ENCODE data around the gene ADRA1B.

Gene ADRA1B

DNA sequence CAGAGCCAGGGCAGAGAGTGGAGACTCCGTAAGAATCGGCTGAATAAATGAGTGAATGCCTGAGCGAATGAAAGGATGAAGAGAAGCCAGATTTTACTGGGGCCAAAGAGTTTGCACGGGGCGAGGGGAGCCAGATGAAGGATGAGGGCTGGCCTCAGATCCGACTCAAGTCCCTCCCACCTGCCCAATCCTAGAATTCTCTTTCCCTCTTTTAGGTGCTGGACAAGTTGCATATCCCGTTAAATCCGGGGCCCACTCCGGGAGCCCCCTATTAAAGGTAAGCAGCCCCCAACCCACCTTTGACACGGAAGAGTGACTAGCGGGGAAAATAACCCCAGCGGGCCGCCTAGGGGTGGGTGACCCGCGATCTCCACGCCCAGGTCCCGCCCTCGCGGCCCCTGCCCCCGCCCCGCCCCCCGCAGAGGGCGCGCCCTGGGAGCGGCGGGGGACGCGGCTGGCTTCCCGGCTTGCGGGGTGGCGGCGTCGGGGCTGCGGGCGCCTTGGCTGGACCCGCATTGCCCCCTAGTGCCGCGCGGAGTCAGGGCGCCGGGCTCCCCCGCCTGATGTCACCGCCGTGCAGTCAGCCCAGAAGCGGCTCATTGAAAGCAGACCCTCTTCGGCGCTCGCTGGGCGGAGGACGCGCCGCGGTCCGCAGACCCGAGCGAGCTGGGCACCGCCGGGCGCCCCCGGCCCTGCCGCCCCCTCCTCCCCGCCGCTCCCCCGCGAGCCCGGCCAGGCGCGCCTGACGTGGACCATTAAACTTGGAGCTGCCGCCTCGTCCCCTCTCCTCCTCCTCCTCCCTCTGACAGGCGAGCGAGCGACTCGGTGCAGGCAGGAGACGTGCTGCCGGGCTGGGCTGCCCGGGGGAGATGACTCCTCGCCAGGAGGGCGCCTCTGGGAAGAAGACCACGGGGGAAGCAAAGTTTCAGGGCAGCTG is at the start of gene ADRA1B:
TSS of gene ADRA1B (plus strand) at position 579 of the 937 bp plus-strand sequence. CDS start 424 bp downstream, outside the sequence.
- H3K4me1 ChIP-seq (ENCODE audit: control insufficient read depth, insufficient read depth, low read length), result peaks cover 7% of the 10 kb centered on the region; the same call in 1 of the 2 replicates
- H3K9ac ChIP-seq (ENCODE audit: low read depth, low read length), result no peak within 1 kb of the TSS
- H3K27ac ChIP-seq (ENCODE audit: low read depth, low read length), result no peak within 1 kb of the TSS
- no peaks in the 10 kb centered on the region for H3K9me3 ChIP-seq (ENCODE audit: control insufficient read depth, insufficient read depth, low read length)
- peaks cover 39% of the 10 kb centered on the region for H3K27me3 ChIP-seq (ENCODE audit: control insufficient read depth, insufficient read depth, low read length)
- no peaks in the 10 kb centered on the region for H3K36me3 ChIP-seq (ENCODE audit: control insufficient read depth, insufficient read depth, low read length)
- H3K4me3 ChIP-seq (ENCODE audit: low read depth, low read length), result peak within 1 kb of the TSS; percentile 60

- H3K27ac ChIP-seq (ENCODE audit: low read depth, low read length), result no peak overlapping the region
Measured at GRCh38 chr5:159873680-159874079, 42.6 kb upstream of the ADRA1B start.

DNA sequence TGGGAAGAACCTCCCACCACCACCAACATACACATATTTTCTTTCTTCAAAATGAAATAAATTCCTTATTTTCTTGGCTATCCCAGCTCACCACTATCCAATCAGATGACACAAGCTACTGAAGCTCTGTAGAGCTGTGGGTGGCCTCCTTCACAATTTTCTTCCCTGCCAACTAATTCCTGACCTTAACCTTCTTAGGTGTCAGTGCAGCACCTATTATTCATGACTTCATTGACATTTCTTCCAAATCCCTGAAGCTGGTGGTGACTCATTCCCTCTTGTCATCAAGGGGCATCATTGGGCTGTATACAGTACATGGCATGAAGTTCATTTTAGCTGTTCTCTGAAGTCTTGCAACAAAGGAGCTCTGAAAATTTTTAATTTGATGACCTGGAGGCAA is 42.0 kb upstream of the ADRA1B start:
- Histone ChIP-seq H3K27ac (ENCODE audit: low read depth, low read length) (no peak overlapping the region), H3K36me3 (ENCODE audit: control insufficient read depth, insufficient read depth, low read length) (no peaks in the 10 kb centered on the region)

More at GRCh38 chr5:159873680-159874079, 42.6 kb upstream of the ADRA1B start:
- Histone ChIP-seq H3K36me3 (ENCODE audit: control insufficient read depth, insufficient read depth, low read length) (no peaks in the 10 kb centered on the region), H3K27me3 (ENCODE audit: control insufficient read depth, insufficient read depth, low read length) (no peaks in the 10 kb centered on the region), H3K9ac (ENCODE audit: low read depth, low read length) (no peak overlapping the region), H3K4me3 (ENCODE audit: low read depth, low read length) (no peak overlapping the region), H3K4me1 (ENCODE audit: control insufficient read depth, insufficient read depth, low read length) (peaks cover under 1% of the 10 kb centered on the region; the same call in 1 of the 2 replicates), H3K9me3 (ENCODE audit: control insufficient read depth, insufficient read depth, low read length) (no peaks in the 10 kb centered on the region)

DNA sequence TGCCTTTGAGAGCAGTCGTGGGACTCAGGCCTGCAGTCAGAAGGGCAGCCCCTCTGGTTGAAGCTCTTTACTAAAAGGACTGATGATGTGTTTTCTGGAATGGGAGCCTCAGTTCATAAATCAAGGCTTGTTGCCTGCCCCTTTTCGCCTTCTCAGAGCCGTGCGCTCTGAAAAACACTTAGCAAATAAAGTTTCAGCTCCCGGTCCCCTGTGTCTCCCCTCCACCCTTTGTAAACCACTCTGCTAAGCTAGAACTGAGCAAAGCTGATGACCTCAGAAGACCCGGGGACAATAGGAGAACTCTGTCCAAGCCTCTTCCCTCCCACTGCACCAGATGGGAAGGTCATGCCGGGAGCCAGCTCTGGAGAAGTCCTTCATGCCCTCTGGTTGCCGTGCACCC is 39.3 kb upstream of the ADRA1B start:
- no peak overlapping the region for H3K4me3 ChIP-seq (ENCODE audit: low read depth, low read length)
- no peak overlapping the region for H3K27ac ChIP-seq (ENCODE audit: low read depth, low read length)
- H3K4me1 ChIP-seq (ENCODE audit: control insufficient read depth, insufficient read depth, low read length), result peaks cover 4% of the 10 kb centered on the region; the same call in 1 of the 2 replicates
- no peak overlapping the region for H3K9ac ChIP-seq (ENCODE audit: low read depth, low read length)
- no peaks in the 10 kb centered on the region for H3K27me3 ChIP-seq (ENCODE audit: control insufficient read depth, insufficient read depth, low read length)
- no peaks in the 10 kb centered on the region for H3K9me3 ChIP-seq (ENCODE audit: control insufficient read depth, insufficient read depth, low read length)
- no peaks in the 10 kb centered on the region for H3K36me3 ChIP-seq (ENCODE audit: control insufficient read depth, insufficient read depth, low read length)

More for the DNA sequence above, 42.0 kb upstream of the ADRA1B start:
- Histone ChIP-seq H3K4me1 (ENCODE audit: control insufficient read depth, insufficient read depth, low read length) (peaks cover 4% of the 10 kb centered on the region; the same call in 1 of the 2 replicates), H3K4me3 (ENCODE audit: low read depth, low read length) (no peak overlapping the region), H3K9ac (ENCODE audit: low read depth, low read length) (no peak overlapping the region), H3K9me3 (ENCODE audit: control insufficient read depth, insufficient read depth, low read length) (no peaks in the 10 kb centered on the region), H3K27me3 (ENCODE audit: control insufficient read depth, insufficient read depth, low read length) (no peaks in the 10 kb centered on the region)

DNA sequence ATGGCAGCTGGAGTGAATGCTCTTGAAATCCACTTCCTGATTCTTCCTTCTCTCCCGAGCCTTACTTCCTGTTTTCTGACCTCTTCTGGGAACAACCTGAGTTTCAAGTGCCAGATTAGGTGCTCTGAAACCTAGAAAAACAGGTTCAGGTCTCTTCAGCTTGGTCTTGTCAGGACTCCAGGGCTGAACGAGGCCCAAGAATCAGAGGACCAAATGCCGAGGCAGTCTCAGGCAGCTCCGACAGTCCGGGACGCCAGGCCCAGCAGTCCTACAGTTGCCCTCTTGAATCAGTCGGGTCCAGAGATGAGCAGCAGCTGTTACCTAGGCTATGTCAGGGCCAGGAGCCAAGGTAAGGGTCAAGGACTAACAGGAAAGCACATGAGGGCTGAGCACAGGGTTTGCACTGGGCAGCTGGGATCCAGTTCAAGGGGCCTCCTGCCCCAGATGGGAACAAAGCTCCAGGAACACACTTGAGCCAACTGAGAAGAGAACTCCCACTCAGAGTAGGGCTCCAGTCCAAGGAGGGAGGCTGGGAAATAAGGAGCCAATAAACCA is 38.3 kb upstream of the ADRA1B start:
- H3K27me3 ChIP-seq (ENCODE audit: control insufficient read depth, insufficient read depth, low read length), result no peaks in the 10 kb centered on the region
- H3K36me3 ChIP-seq (ENCODE audit: control insufficient read depth, insufficient read depth, low read length), result no peaks in the 10 kb centered on the region
- H3K4me1 ChIP-seq (ENCODE audit: control insufficient read depth, insufficient read depth, low read length), result peaks cover 4% of the 10 kb centered on the region; the same call in 1 of the 2 replicates
- H3K4me3 ChIP-seq (ENCODE audit: low read depth, low read length), result no peak overlapping the region
- H3K9ac ChIP-seq (ENCODE audit: low read depth, low read length), result no peak overlapping the region
- H3K27ac ChIP-seq (ENCODE audit: low read depth, low read length), result no peak overlapping the region
- H3K9me3 ChIP-seq (ENCODE audit: control insufficient read depth, insufficient read depth, low read length), result no peaks in the 10 kb centered on the region

GRCh38 chr5:159878988-159879471 is 37.3 kb upstream of the ADRA1B start:
- Histone ChIP-seq H3K27ac (ENCODE audit: low read depth, low read length) (no peak overlapping the region), H3K36me3 (ENCODE audit: control insufficient read depth, insufficient read depth, low read length) (no peaks in the 10 kb centered on the region), H3K9me3 (ENCODE audit: control insufficient read depth, insufficient read depth, low read length) (no peaks in the 10 kb centered on the region), H3K4me1 (ENCODE audit: control insufficient read depth, insufficient read depth, low read length) (peaks cover 4% of the 10 kb centered on the region; the same call in 1 of the 2 replicates), H3K27me3 (ENCODE audit: control insufficient read depth, insufficient read depth, low read length) (no peaks in the 10 kb centered on the region), H3K4me3 (ENCODE audit: low read depth, low read length) (no peak overlapping the region), H3K9ac (ENCODE audit: low read depth, low read length) (no peak overlapping the region)

DNA sequence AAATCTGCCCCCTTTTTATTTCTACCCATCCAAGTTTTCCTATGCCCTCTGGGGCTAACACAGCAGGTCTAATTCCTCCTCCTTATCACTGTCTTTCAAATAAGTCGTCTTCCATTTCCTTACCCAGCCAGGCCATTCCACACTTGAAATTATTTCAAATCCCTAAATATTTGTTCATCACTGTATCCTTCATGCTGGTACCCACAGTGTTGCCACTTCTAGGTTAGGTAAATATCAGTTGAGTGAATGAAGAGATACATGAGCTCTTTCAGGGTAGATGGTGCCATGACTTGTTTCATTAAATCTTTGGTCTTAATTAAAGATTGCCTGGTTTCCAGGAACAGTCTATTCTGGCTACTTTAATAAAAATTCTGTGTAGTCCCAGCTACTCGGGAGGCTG is 35.6 kb upstream of the ADRA1B start:
- no peaks in the 10 kb centered on the region for H3K9me3 ChIP-seq (ENCODE audit: control insufficient read depth, insufficient read depth, low read length)
- no peak overlapping the region for H3K27ac ChIP-seq (ENCODE audit: low read depth, low read length)
- no peak overlapping the region for H3K4me3 ChIP-seq (ENCODE audit: low read depth, low read length)
- peaks cover 4% of the 10 kb centered on the region; the same call in 1 of the 2 replicates for H3K4me1 ChIP-seq (ENCODE audit: control insufficient read depth, insufficient read depth, low read length)
- no peaks in the 10 kb centered on the region for H3K27me3 ChIP-seq (ENCODE audit: control insufficient read depth, insufficient read depth, low read length)
- H3K9ac ChIP-seq (ENCODE audit: low read depth, low read length), result no peak overlapping the region
- no peaks in the 10 kb centered on the region for H3K36me3 ChIP-seq (ENCODE audit: control insufficient read depth, insufficient read depth, low read length)

DNA sequence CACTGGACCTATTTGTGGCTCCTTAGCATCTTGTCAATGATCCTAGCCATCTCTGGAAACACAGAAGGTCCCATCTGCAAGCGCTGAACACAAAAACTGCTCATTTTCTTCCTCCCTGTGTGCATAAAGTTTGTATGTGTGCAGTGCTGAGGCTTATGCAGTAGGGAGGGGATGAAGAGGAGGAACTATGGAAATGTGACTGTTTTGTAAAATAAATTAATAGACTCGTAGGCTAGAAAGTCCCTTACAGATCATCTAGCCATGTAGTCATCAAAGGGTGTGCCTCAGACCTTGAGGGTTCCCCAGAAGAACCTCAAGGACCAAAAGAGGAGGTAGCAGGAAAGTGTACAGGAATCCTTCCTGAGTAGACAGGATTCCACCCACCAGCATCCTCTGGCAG is 34.3 kb upstream of the ADRA1B start:
- peaks cover 4% of the 10 kb centered on the region; the same call in 1 of the 2 replicates for H3K4me1 ChIP-seq (ENCODE audit: control insufficient read depth, insufficient read depth, low read length)
- no peak overlapping the region for H3K27ac ChIP-seq (ENCODE audit: low read depth, low read length)
- H3K36me3 ChIP-seq (ENCODE audit: control insufficient read depth, insufficient read depth, low read length), result no peaks in the 10 kb centered on the region
- no peaks in the 10 kb centered on the region for H3K27me3 ChIP-seq (ENCODE audit: control insufficient read depth, insufficient read depth, low read length)
- no peak overlapping the region for H3K9ac ChIP-seq (ENCODE audit: low read depth, low read length)
- H3K4me3 ChIP-seq (ENCODE audit: low read depth, low read length), result no peak overlapping the region
- no peaks in the 10 kb centered on the region for H3K9me3 ChIP-seq (ENCODE audit: control insufficient read depth, insufficient read depth, low read length)

DNA sequence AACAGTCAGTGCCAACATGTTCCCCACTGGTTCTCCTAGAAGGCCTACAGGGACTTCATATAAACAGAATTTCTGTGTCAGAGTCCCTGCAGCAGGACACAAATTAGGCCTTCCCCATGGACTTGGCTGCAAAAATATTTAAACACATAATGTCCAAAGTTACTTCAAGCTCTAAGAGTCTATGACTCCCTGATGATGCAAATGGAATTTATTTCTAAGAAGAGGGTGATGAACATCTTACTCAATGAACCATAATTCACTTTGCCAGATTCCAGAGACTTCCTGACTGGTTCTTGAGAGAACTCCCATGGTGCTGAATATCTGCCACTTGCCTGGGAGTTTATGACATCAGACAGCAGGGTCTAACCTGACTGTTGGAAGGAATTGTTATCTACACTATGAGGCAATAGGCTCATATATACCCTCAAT is 32.7 kb upstream of the ADRA1B start:
- H3K36me3 ChIP-seq (ENCODE audit: control insufficient read depth, insufficient read depth, low read length), result no peaks in the 10 kb centered on the region
- H3K27ac ChIP-seq (ENCODE audit: low read depth, low read length), result no peak overlapping the region
- H3K27me3 ChIP-seq (ENCODE audit: control insufficient read depth, insufficient read depth, low read length), result no peaks in the 10 kb centered on the region
- no peak overlapping the region for H3K9ac ChIP-seq (ENCODE audit: low read depth, low read length)
- H3K4me1 ChIP-seq (ENCODE audit: control insufficient read depth, insufficient read depth, low read length), result peaks cover 4% of the 10 kb centered on the region; the same call in 1 of the 2 replicates
- H3K9me3 ChIP-seq (ENCODE audit: control insufficient read depth, insufficient read depth, low read length), result no peaks in the 10 kb centered on the region
- no peak overlapping the region for H3K4me3 ChIP-seq (ENCODE audit: low read depth, low read length)

DNA sequence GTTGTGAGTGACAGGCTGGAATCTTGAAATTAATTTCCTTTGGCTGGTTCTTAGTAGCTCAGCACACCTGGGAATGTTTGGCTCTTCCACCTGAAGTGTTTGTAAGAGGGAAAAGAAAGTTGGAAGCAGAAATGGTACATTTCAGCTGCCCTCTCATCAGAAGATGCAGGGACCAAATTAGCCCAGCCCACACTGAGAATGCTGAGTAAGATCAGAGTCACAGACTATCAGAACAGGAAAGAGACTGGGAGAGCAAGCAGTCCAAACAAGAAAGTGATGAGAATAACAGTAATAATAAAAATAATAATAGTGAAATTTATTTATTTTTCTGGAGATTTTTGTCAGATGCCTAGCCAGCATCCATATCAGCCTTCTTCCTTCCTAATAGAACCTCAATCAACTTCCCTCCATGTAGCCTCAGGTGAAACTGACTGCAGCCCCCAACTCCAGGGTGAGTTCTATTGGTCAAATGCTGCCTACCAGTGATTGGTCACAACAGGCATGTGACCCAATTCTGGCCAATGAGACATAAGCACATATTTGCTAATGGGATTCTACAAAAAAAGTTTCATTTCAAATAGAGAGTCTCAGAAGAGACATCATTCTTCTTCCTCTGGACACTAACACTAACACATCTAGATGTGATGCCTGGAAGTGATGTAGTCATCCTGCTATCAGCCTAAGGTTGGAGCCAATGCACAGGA is 31.2 kb upstream of the ADRA1B start:
- no peaks in the 10 kb centered on the region for H3K27me3 ChIP-seq (ENCODE audit: control insufficient read depth, insufficient read depth, low read length)
- H3K36me3 ChIP-seq (ENCODE audit: control insufficient read depth, insufficient read depth, low read length), result no peaks in the 10 kb centered on the region
- H3K4me1 ChIP-seq (ENCODE audit: control insufficient read depth, insufficient read depth, low read length), result no peaks in the 10 kb centered on the region
- no peaks in the 10 kb centered on the region for H3K9me3 ChIP-seq (ENCODE audit: control insufficient read depth, insufficient read depth, low read length)
- no peak overlapping the region for H3K27ac ChIP-seq (ENCODE audit: low read depth, low read length)
- no peak overlapping the region for H3K9ac ChIP-seq (ENCODE audit: low read depth, low read length)
- H3K4me3 ChIP-seq (ENCODE audit: low read depth, low read length), result no peak overlapping the region

Data from HUES48 (cell line).